ENCODE results near the gene PPM1H.

PPM1H gene

GRCh38 chr12:62724947-62725451 lies 210.0 kb downstream of the PPM1H start:
- peak; percentile 99 for DNase-seq (ENCODE audit: low read depth)
- no peak overlapping the region for H3K4me3 ChIP-seq (ENCODE audit: low read length)
- TF ChIP-seq, protein P1, sequence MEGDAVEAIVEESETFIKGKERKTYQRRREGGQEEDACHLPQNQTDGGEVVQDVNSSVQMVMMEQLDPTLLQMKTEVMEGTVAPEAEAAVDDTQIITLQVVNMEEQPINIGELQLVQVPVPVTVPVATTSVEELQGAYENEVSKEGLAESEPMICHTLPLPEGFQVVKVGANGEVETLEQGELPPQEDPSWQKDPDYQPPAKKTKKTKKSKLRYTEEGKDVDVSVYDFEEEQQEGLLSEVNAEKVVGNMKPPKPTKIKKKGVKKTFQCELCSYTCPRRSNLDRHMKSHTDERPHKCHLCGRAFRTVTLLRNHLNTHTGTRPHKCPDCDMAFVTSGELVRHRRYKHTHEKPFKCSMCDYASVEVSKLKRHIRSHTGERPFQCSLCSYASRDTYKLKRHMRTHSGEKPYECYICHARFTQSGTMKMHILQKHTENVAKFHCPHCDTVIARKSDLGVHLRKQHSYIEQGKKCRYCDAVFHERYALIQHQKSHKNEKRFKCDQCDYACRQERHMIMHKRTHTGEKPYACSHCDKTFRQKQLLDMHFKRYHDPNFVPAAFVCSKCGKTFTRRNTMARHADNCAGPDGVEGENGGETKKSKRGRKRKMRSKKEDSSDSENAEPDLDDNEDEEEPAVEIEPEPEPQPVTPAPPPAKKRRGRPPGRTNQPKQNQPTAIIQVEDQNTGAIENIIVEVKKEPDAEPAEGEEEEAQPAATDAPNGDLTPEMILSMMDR (IDR thresholded peaks at IDR 0.05; ENCODE audit: insufficient read depth, low read depth, low read length, missing control alignments) = no peak

DNA sequence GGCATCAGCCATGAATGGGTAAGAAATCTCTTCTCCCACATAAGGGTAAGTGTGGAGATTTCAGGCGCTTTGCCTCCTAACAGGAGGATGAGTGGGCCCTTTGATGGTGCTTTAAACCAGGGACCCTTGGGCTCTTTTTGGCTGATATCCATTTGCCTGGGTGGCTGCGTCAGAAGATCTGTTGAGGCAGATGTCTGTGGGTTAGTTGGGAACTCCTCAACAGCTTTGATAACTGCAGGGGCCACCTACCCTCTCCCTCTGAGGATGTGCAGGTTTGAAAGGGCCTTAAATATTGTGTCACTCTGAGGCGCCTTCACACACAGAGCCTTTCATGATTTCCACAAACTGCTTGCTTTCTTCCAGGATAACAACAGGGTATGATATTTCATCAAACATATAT lies 210.7 kb downstream of the PPM1H start:
- no peak for DNase-seq (ENCODE audit: low read depth)
- no peak overlapping the region for H3K4me3 ChIP-seq (ENCODE audit: low read length)
- TF ChIP-seq, protein P1 (IDR thresholded peaks at IDR 0.05; ENCODE audit: insufficient read depth, low read depth, low read length, missing control alignments) = no peak

DNA sequence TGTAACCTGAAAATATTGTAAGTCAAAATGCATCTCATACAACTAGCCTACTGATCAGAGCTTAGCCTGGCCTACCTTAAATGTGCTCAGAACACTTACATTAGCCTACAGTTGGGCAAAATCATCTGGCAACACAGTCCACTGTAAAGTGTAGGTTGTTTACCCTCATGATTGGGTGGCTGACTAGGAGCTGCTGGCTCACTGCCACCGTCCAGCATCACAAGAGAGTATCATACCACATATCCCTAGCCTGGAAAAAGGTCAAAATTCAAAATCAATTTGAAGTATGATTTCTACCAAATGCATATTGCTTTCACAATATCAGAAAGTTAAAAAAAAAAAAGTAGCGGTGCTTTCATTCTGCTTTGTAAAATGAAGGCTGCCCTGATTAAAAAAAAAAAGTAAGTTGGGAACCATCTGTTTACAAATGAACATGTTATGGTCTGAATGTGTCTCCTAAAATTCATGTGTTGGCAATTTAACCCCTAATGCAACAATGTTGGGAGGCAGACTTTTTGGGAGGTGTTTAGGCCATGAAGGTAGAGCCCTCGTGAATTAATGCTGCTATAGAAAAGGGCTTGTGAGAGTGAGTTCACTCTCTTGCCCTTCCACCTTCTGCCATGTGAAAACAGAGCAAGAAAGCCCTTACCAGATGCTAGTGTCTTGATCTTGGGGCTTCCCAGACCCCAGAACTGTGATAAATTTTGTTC lies 211.8 kb downstream of the PPM1H start:
- no peak overlapping the region for H3K4me3 ChIP-seq (ENCODE audit: low read length)
- no peak for DNase-seq (ENCODE audit: low read depth)
- TF ChIP-seq, protein P1 (IDR thresholded peaks at IDR 0.05; ENCODE audit: insufficient read depth, low read depth, low read length, missing control alignments) = no peak

GRCh38 chr12:62720661-62721330 lies 214.2 kb downstream of the PPM1H start:
- DNase-seq (ENCODE audit: low read depth) = no peak
- H3K4me3 ChIP-seq (ENCODE audit: low read length) = no peak overlapping the region
- TF ChIP-seq, protein P1 (IDR thresholded peaks at IDR 0.05; ENCODE audit: insufficient read depth, low read depth, low read length, missing control alignments) = no peak

- DNase-seq (ENCODE audit: low read depth) = no peak
- TF ChIP-seq, protein P1 (IDR thresholded peaks at IDR 0.05; ENCODE audit: insufficient read depth, low read depth, low read length, missing control alignments) = no peak
- H3K4me3 ChIP-seq (ENCODE audit: low read length) = no peak overlapping the region
These were observed 214.9 kb downstream of the PPM1H start for GRCh38 chr12:62720025-62720424.

DNA sequence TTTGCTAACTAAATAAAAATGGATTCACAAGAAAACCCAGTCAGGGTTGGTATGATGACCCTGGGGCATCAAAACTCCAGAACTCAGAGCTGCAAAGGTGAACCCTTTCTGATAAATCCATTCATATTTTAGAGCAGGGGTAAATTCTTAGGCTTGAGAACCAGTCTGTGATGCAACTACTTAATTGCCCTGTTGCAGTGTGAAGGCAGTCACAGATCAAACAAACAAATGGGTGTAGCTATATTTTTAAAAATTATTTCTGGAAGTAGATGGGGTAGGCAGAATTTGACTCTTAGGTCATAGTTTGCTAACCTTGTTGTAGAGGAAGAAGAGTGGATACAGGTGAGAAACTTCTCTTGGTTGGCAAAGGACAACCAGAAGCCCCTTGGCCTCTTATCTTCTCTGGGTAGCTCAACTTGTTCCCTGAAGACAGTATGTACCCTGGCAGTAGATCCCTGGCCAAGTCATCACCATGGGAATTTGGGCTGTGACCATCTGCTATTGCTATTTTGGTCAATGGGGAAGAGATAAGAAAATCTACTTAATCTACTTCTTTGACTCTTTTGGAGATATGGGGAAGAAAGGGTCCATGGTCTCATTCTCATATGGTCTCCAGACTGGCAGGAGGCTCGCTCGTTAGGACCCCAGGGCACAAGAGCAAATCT lies 216.1 kb downstream of the PPM1H start:
- no peak for DNase-seq (ENCODE audit: low read depth)
- TF ChIP-seq, protein P1 (IDR thresholded peaks at IDR 0.05; ENCODE audit: insufficient read depth, low read depth, low read length, missing control alignments) = no peak
- no peak overlapping the region for H3K4me3 ChIP-seq (ENCODE audit: low read length)

All from epithelial cell of esophagus (primary cell).